Ishikawa (cell line): ENCODE results near the gene CNOT1.

ENCODE experiments used
- CEBPB ChIP-seq: IDR thresholded peaks from 2 replicates; pipeline ENCODE4 v1.6.1; 2012
- CREB1 ChIP-seq: IDR thresholded peaks from 2 replicates; pipeline ENCODE4 v1.6.1; 2012; ENCODE audit warnings: low read depth
- EGR1 ChIP-seq: IDR thresholded peaks from 2 replicates; pipeline ENCODE4 v1.6.1; 2012
- EP300 ChIP-seq: IDR thresholded peaks from 2 replicates; pipeline ENCODE4 v1.6.1; 2012; ENCODE audit warnings: borderline replicate concordance
- FOXM1 ChIP-seq: IDR thresholded peaks from 2 replicates; pipeline ENCODE4 v1.6.1; 2012; ENCODE audit warnings: low read depth, borderline replicate concordance
- NFIC ChIP-seq: IDR thresholded peaks from 2 replicates; pipeline ENCODE4 v1.6.1; 2012
- RAD21 ChIP-seq: IDR thresholded peaks from 2 replicates; pipeline ENCODE4 v1.6.1; 2012; ENCODE audit warnings: low read depth
- TAF1 ChIP-seq: IDR thresholded peaks from 2 replicates; pipeline ENCODE4 v1.6.1; 2012; ENCODE audit warnings: low read depth, mild to moderate bottlenecking
- TCF12 ChIP-seq: IDR thresholded peaks from 2 replicates; pipeline ENCODE4 v1.6.1; 2012; ENCODE audit warnings: low read depth
- TEAD4 ChIP-seq: IDR thresholded peaks from 2 replicates; pipeline ENCODE4 v1.6.1; 2012
- YY1 ChIP-seq: IDR thresholded peaks from 2 replicates; pipeline ENCODE4 v1.6.1; 2012; ENCODE audit warnings: low read depth
- ZBTB7A ChIP-seq: IDR thresholded peaks from 2 replicates; pipeline ENCODE4 v1.6.1; 2012; ENCODE audit warnings: low read depth
- TF ChIP-seq, protein P1 (sequence below): IDR thresholded peaks from 2 replicates; pipeline ENCODE4 v1.6.1; 2012
- TF ChIP-seq, protein P2 (sequence below): IDR thresholded peaks from 2 replicates; pipeline ENCODE4 v1.6.1; 2012
- TF ChIP-seq, protein P3 (sequence below): IDR thresholded peaks from 2 replicates; pipeline ENCODE4 v1.6.1; 2012; ENCODE audit warnings: low read depth, mild to moderate bottlenecking

The CNOT1 gene

DNA sequence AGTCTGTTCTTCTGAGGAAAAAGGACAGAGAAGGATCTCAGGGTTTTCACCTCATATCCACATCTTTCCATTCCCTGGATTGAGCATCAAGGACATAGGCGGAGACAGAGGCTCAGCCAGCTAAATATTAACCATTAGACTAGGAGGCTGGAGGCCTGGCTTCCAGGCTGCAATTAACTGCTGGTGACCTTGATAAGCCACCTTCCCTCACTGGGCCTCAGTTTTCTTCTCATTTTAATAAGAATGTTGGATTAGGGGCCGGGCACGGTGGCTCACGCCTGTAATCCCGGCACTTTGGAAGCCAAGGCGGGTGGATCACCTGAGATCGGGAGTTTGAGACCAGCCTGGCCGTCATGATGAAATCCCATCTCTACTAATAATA, 25.6 kb upstream of the CNOT1 start:
- TF ChIP-seq TEAD4 (no peak), CEBPB (no peak), ZBTB7A (no peak), FOXM1 (no peak), EP300 (no peak), TCF12 (no peak), NFIC (no peak), RAD21 (no peak), CREB1 (no peak), EGR1 (no peak)
- TF ChIP-seq, protein P1, sequence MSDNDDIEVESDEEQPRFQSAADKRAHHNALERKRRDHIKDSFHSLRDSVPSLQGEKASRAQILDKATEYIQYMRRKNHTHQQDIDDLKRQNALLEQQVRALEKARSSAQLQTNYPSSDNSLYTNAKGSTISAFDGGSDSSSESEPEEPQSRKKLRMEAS = no peak
- TF ChIP-seq, protein P2, sequence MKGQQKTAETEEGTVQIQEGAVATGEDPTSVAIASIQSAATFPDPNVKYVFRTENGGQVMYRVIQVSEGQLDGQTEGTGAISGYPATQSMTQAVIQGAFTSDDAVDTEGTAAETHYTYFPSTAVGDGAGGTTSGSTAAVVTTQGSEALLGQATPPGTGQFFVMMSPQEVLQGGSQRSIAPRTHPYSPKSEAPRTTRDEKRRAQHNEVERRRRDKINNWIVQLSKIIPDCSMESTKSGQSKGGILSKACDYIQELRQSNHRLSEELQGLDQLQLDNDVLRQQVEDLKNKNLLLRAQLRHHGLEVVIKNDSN = no peak
- TF ChIP-seq, protein P3, sequence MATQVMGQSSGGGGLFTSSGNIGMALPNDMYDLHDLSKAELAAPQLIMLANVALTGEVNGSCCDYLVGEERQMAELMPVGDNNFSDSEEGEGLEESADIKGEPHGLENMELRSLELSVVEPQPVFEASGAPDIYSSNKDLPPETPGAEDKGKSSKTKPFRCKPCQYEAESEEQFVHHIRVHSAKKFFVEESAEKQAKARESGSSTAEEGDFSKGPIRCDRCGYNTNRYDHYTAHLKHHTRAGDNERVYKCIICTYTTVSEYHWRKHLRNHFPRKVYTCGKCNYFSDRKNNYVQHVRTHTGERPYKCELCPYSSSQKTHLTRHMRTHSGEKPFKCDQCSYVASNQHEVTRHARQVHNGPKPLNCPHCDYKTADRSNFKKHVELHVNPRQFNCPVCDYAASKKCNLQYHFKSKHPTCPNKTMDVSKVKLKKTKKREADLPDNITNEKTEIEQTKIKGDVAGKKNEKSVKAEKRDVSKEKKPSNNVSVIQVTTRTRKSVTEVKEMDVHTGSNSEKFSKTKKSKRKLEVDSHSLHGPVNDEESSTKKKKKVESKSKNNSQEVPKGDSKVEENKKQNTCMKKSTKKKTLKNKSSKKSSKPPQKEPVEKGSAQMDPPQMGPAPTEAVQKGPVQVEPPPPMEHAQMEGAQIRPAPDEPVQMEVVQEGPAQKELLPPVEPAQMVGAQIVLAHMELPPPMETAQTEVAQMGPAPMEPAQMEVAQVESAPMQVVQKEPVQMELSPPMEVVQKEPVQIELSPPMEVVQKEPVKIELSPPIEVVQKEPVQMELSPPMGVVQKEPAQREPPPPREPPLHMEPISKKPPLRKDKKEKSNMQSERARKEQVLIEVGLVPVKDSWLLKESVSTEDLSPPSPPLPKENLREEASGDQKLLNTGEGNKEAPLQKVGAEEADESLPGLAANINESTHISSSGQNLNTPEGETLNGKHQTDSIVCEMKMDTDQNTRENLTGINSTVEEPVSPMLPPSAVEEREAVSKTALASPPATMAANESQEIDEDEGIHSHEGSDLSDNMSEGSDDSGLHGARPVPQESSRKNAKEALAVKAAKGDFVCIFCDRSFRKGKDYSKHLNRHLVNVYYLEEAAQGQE = no peak

DNA sequence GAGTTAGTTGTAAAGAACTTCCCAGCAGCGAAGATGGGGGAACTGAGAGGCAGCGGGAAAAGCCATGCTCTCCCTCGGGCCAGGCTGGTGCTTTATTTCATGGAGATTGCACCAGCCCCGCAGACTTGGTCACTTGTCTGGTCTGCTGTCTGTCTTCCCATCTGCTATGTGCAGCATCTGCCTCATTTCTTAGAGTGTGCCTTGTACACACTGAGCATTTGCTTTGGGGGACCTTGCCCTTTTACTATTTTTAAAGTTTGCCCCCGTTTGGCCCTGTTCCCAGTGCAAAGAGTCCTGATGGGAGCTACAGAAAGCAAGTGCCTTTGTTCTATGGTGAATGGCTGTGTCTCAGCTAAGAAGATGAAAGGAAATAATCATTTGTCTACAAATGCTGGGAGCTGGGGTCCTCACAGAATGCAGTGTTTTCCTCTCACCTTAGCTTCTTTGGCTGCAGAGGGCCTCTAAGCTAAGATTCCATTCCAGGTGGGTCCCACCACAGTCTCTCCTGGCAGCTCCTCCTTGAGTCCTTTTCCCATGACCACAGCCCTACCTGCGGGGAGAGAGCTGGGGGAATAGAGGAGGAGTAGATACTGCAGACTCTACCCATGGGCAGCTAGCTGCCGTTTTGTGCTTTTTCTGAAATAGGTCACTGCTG, 25.1 kb upstream of the CNOT1 start:
- no peak for TF ChIP-seq TAF1
- TF ChIP-seq, protein P1 = no peak
- no peak for TF ChIP-seq NFIC
- TF ChIP-seq, protein P3 = no peak
- no peak for TF ChIP-seq TEAD4
- no peak for TF ChIP-seq TCF12
- TF ChIP-seq, protein P2 = no peak
- TF ChIP-seq EP300 = no peak
- no peak for TF ChIP-seq CREB1
- no peak for TF ChIP-seq ZBTB7A
- TF ChIP-seq YY1 = no peak
- TF ChIP-seq CEBPB = no peak

DNA sequence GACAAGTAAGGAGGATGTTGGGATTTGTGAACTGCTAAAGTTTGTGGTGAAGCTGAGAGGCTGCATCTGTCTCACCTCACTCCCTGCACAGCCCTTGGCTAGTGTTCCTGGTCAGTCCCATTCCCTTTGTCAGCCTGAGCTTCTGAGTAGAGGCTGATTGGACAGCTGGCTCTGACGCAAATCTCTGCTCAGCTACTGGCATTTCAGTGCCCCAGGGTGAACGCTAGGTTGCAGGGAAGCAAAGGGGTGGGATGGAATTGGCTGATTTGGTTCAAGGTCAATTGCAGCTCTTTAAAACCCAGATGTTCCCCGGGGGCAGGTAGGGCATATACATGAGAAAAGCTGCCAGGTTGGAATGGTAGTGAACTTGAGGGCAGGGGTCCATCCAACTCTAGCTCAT, 23.1 kb upstream of the CNOT1 start:
- TF ChIP-seq CEBPB (no peak), TEAD4 (no peak), FOXM1 (no peak), TAF1 (no peak), RAD21 (no peak)
- TF ChIP-seq, protein P1 = no peak
- TF ChIP-seq, protein P2 = no peak
- TF ChIP-seq, protein P3 = no peak

DNA sequence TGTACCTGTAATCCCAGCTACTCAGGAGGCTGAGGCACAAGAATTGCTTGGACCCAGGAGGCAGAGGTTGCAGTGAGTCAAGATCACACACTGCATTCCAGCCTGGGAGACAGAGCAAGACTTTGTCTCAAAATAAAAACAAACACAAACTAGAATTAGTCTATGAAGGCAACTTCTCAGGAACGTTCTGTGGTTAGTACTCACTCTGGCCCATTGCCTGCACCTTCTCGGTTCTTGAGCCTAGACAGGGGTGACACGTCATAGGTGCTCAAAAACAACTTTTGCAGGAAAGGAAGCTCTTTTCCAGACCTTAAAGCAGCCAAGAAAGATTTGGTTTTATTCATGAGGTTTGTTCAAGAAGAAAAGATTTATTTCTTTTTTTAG, 22.3 kb upstream of the CNOT1 start:
- TF ChIP-seq YY1 (no peak), EGR1 (no peak), ZBTB7A (no peak), TAF1 (no peak), CREB1 (no peak), EP300 (no peak), TCF12 (no peak)
- TF ChIP-seq, protein P2 = no peak
- TF ChIP-seq, protein P3 = no peak
